ENCODE results near the gene PIP5K1C. TPM values are rescaled to one million over a fixed set of nuclear protein-coding genes. Genes with fewer than 3 reads are reported as not detected.

PIP5K1C gene
- polyA plus RNA-seq, 1 donor (not counting 4 experiments of a cell fraction or from before 2014, with no cell fraction given) = 3.6 TPM

GRCh38 chr19:3736106-3736724 lies 35.9 kb upstream of the PIP5K1C start:
- no peak for TF ChIP-seq CTCF (optimal IDR thresholded peaks at IDR 0.05 in 1 of 3, IDR thresholded peaks at IDR 0.05 in 1 of 3, conservative IDR thresholded peaks at IDR 0.05 in 1 of 3; ENCODE audit: extremely low read depth in 1 of 3, insufficient read depth in 2 of 3, low read length in 3 of 3)
- TF ChIP-seq EZH2 (IDR thresholded peaks at IDR 0.05; ENCODE audit: low read length) = no peak
- no peak for FAIRE-seq
- no peaks in the 10 kb centered on the region for H4K20me1 ChIP-seq (ENCODE audit: control insufficient read depth, extremely low read depth, insufficient read depth, low read length)
- H3K79me2 ChIP-seq (ENCODE audit: control insufficient read depth, insufficient read depth, low read length) = no peaks in the 10 kb centered on the region
- dilution Hi-C loops (cut with MboI; ENCODE audit: extremely low pct_ligation_motif_present, low sequenced_read_pairs) = no loop called here
- no peak overlapping the region for H3K4me2 ChIP-seq (ENCODE audit: control insufficient read depth, extremely low read depth, insufficient read depth, low read depth, low read length)
- no peaks in the 10 kb centered on the region for H3K9me3 ChIP-seq (ENCODE audit: control insufficient read depth, low read depth, low read length)
- no peak overlapping the region for H3K27ac ChIP-seq (ENCODE audit: control insufficient read depth, insufficient read depth, low read length)
- no peaks in the 10 kb centered on the region for H3K4me1 ChIP-seq (ENCODE audit: control insufficient read depth, extremely low read depth, insufficient read depth, low read length)
- no peak overlapping the region for H3K4me3 ChIP-seq (ENCODE audit: control insufficient read depth in 2 of 3, extremely low read depth in 1 of 3, insufficient read depth in 2 of 3, low read depth in 1 of 3, low read length in 3 of 3)
- H3K9ac ChIP-seq (ENCODE audit: control insufficient read depth, extremely low read depth, insufficient read depth, low read length) = no peak overlapping the region
- no peaks in the 10 kb centered on the region for H3K36me3 ChIP-seq (ENCODE audit: control insufficient read depth in 2 of 2, extremely low read depth in 1 of 2, insufficient read depth in 2 of 2, low read length in 2 of 2)
- DNase-seq (ENCODE audit: low read depth, low spot score) = no peak
- no peak overlapping the region for H2AFZ ChIP-seq (ENCODE audit: control insufficient read depth, low read length)
- peaks cover 3% of the 10 kb centered on the region for H3K27me3 ChIP-seq (ENCODE audit: control insufficient read depth, extremely low read depth, insufficient read depth, low read length)
- H3K9me1 ChIP-seq (ENCODE audit: control insufficient read depth, extremely low read depth, insufficient read depth, low read length) = no peaks in the 10 kb centered on the region

- no peaks in the 10 kb centered on the region for H4K20me1 ChIP-seq (ENCODE audit: control insufficient read depth, extremely low read depth, insufficient read depth, low read length)
- H3K36me3 ChIP-seq (ENCODE audit: control insufficient read depth in 2 of 2, extremely low read depth in 1 of 2, insufficient read depth in 2 of 2, low read length in 2 of 2) = no peaks in the 10 kb centered on the region
- no peak overlapping the region for H3K9ac ChIP-seq (ENCODE audit: control insufficient read depth, extremely low read depth, insufficient read depth, low read length)
- no peak overlapping the region for H2AFZ ChIP-seq (ENCODE audit: control insufficient read depth, low read length)
- no peaks in the 10 kb centered on the region for H3K9me3 ChIP-seq (ENCODE audit: control insufficient read depth, low read depth, low read length)
- H3K79me2 ChIP-seq (ENCODE audit: control insufficient read depth, insufficient read depth, low read length) = no peaks in the 10 kb centered on the region
- no peaks in the 10 kb centered on the region for H3K9me1 ChIP-seq (ENCODE audit: control insufficient read depth, extremely low read depth, insufficient read depth, low read length)
- H3K4me3 ChIP-seq (ENCODE audit: control insufficient read depth in 2 of 3, extremely low read depth in 1 of 3, insufficient read depth in 2 of 3, low read depth in 1 of 3, low read length in 3 of 3) = no peak overlapping the region
- no peak overlapping the region for H3K4me2 ChIP-seq (ENCODE audit: control insufficient read depth, extremely low read depth, insufficient read depth, low read depth, low read length)
- H3K27ac ChIP-seq (ENCODE audit: control insufficient read depth, insufficient read depth, low read length) = no peak overlapping the region
- peaks cover 3% of the 10 kb centered on the region for H3K27me3 ChIP-seq (ENCODE audit: control insufficient read depth, extremely low read depth, insufficient read depth, low read length)
- DNase-seq (ENCODE audit: low read depth, low spot score) (no peak), FAIRE-seq (no peak)
- H3K4me1 ChIP-seq (ENCODE audit: control insufficient read depth, extremely low read depth, insufficient read depth, low read length) = no peaks in the 10 kb centered on the region
- dilution Hi-C loops (cut with MboI; ENCODE audit: extremely low pct_ligation_motif_present, low sequenced_read_pairs) = no loop called here
- TF ChIP-seq EZH2 (IDR thresholded peaks at IDR 0.05; ENCODE audit: low read length) = no peak
- no peak for TF ChIP-seq CTCF (optimal IDR thresholded peaks at IDR 0.05 in 1 of 3, IDR thresholded peaks at IDR 0.05 in 1 of 3, conservative IDR thresholded peaks at IDR 0.05 in 1 of 3; ENCODE audit: extremely low read depth in 1 of 3, insufficient read depth in 2 of 3, low read length in 3 of 3)
Observed at GRCh38 chr19:3734310-3734600, 34.0 kb upstream of the PIP5K1C start.

Measured in keratinocyte (primary cell).